ENCODE results near the gene F12.
A peak's percentile ranks its signal among the peaks of the same experiment; 100 is the strongest.
"Not testable (repeated sequence)": the region's sequence is repeated elsewhere in the genome, so short reads cannot be mapped to it uniquely, and the experiment has no call there.

The F12 gene

GRCh38 chr5:177385720-177386119, 23.6 kb downstream of the F12 start:
- no peak for DNase-seq

GRCh38 chr5:177384134-177384533, 25.2 kb downstream of the F12 start, which contains the start of gene SLC34A1:
Gene SLC34A1, plus strand, starts transcription at chr5:177384434. Its CDS starts 1,308 bp downstream, at chr5:177385742.
- DNase-seq, result no peak

GRCh38 chr5:177383181-177383580, 26.2 kb downstream of the F12 start:
- no peak for DNase-seq

GRCh38 chr5:177382423-177383029, 26.8 kb downstream of the F12 start:
- no peak for DNase-seq

GRCh38 chr5:177380805-177381126, 28.6 kb downstream of the F12 start:
- no peak for DNase-seq

GRCh38 chr5:177378884-177379883, 30.2 kb downstream of the F12 start:
- DNase-seq, result no peak

GRCh38 chr5:177377851-177378776, 31.2 kb downstream of the F12 start:
- no peak for DNase-seq

GRCh38 chr5:177376107-177376506, 33.3 kb downstream of the F12 start:
- DNase-seq, result no peak

- DNase-seq, result not testable (repeated sequence)
Measured at GRCh38 chr5:177375516-177375915, 33.8 kb downstream of the F12 start.

- no peak for DNase-seq
Measured at GRCh38 chr5:177374211-177374610, 35.2 kb downstream of the F12 start.

- no peak for DNase-seq
Measured at GRCh38 chr5:177373806-177374205, 35.6 kb downstream of the F12 start.

GRCh38 chr5:177372910-177373309, 36.5 kb downstream of the F12 start:
- no peak for DNase-seq

GRCh38 chr5:177372034-177372896, 37.1 kb downstream of the F12 start:
- peak; percentile 14 for DNase-seq

GRCh38 chr5:177371120-177372033, 38.0 kb downstream of the F12 start:
- no peak for DNase-seq

GRCh38 chr5:177370488-177371119, 38.8 kb downstream of the F12 start:
- DNase-seq, result no peak

- DNase-seq, result no peak
Measured at GRCh38 chr5:177369645-177370440, 39.5 kb downstream of the F12 start.

GRCh38 chr5:177368869-177369644, 40.3 kb downstream of the F12 start:
- DNase-seq, result peak; percentile 21

All from effector CD4-positive, alpha-beta T cell (primary cell).